ENCODE data around the gene SATL1. TPM values are rescaled to one million over a fixed set of nuclear protein-coding genes. Genes with fewer than 3 reads are reported as not detected.
"Not testable (repeated sequence)": the region's sequence is repeated elsewhere in the genome, so short reads cannot be mapped to it uniquely, and the experiment has no call there.

SATL1 gene
- total and polyA plus RNA-seq, 4 donors = 0.05 TPM; not detected in 3

GRCh38 chrX:85288992-85289723 lies 45.6 kb upstream of the SATL1 start:
- no peaks in the 10 kb centered on the region for H3K36me3 ChIP-seq (ENCODE audit: control insufficient read depth in 4 of 4, insufficient read depth in 3 of 4, low read depth in 1 of 4, low read length in 3 of 4)
- H3K9ac ChIP-seq (ENCODE audit: low read depth in 1 of 2, low read length in 2 of 2) = no peak overlapping the region
- H3K9me3 ChIP-seq (ENCODE audit: control insufficient read depth in 4 of 4, low read length in 3 of 4) = peaks cover 0 to 3% (median 0%) of the 10 kb centered on the region in 4 donors
- H3K4me3 ChIP-seq (ENCODE audit: low read depth in 1 of 3, low read length in 3 of 3) = no peak overlapping the region
- WGBS = 93% methylated on average over 7 of the region's 7 CpGs
- H3K4me1 ChIP-seq (ENCODE audit: control insufficient read depth in 4 of 4, insufficient read depth in 4 of 4, low read length in 3 of 4) = no peaks in the 10 kb centered on the region
- no peaks in the 10 kb centered on the region for H3K27me3 ChIP-seq (ENCODE audit: control insufficient read depth in 4 of 4, insufficient read depth in 4 of 4, low read length in 3 of 4)
- TF ChIP-seq JUND (IDR thresholded peaks at IDR 0.05) (no peak), ZBTB33 (IDR thresholded peaks at IDR 0.05) (no peak), FOXA1 (IDR thresholded peaks at IDR 0.05) (no peak), ATF3 (IDR thresholded peaks at IDR 0.05) (no peak), TAF1 (conservative IDR thresholded peaks at IDR 0.05) (no peak)
- DNase-seq (ENCODE audit: low spot score) = no peak
- no peak overlapping the region for H3K27ac ChIP-seq (ENCODE audit: low read depth in 1 of 2, low read length in 2 of 2)

GRCh38 chrX:85285286-85285685 lies 41.7 kb upstream of the SATL1 start:
- not testable (repeated sequence) for H3K27ac ChIP-seq (ENCODE audit: low read depth in 1 of 2, low read length in 2 of 2); H3K4me1 ChIP-seq (ENCODE audit: control insufficient read depth in 4 of 4, insufficient read depth in 4 of 4, low read length in 3 of 4); H3K27me3 ChIP-seq (ENCODE audit: control insufficient read depth in 4 of 4, insufficient read depth in 4 of 4, low read length in 3 of 4); H3K9me3 ChIP-seq (ENCODE audit: control insufficient read depth in 4 of 4, low read length in 3 of 4); H3K4me3 ChIP-seq (ENCODE audit: low read depth in 1 of 3, low read length in 3 of 3); DNase-seq (ENCODE audit: low spot score); H3K36me3 ChIP-seq (ENCODE audit: control insufficient read depth in 4 of 4, insufficient read depth in 3 of 4, low read depth in 1 of 4, low read length in 3 of 4); H3K9ac ChIP-seq (ENCODE audit: low read depth in 1 of 2, low read length in 2 of 2)
- WGBS = 75% methylated on average over 6 of the region's 6 CpGs

GRCh38 chrX:85244450-85245211 lies 1.1 kb upstream of the SATL1 start:
- Histone ChIP-seq H3K36me3 (ENCODE audit: control insufficient read depth in 4 of 4, insufficient read depth in 3 of 4, low read depth in 1 of 4, low read length in 3 of 4) (no peaks in the 10 kb centered on the region), H3K27me3 (ENCODE audit: control insufficient read depth in 4 of 4, insufficient read depth in 4 of 4, low read length in 3 of 4) (peaks cover 0 to 3% (median 0%) of the 10 kb centered on the region in 4 donors), H3K27ac (ENCODE audit: low read depth in 1 of 2, low read length in 2 of 2) (no peak overlapping the region), H3K4me3 (ENCODE audit: low read depth in 1 of 3, low read length in 3 of 3) (peak overlapping the region; percentile 42 to 76 (median 51)), H3K4me1 (ENCODE audit: control insufficient read depth in 4 of 4, insufficient read depth in 4 of 4, low read length in 3 of 4) (peaks cover 0 to 9% (median 4%) of the 10 kb centered on the region in 4 donors), H3K9me3 (ENCODE audit: control insufficient read depth in 4 of 4, low read length in 3 of 4) (no peaks in the 10 kb centered on the region), H3K9ac (ENCODE audit: low read depth in 1 of 2, low read length in 2 of 2) (peak overlapping the region in 1 of 2 donors; percentile 13)
- DNase-seq (ENCODE audit: low spot score) = peak; percentile 36
- WGBS = 2% methylated on average over 42 of the region's 42 CpGs
- TF ChIP-seq TAF1 (conservative IDR thresholded peaks at IDR 0.05) (no peak), CTCF (IDR thresholded peaks at IDR 0.05; ENCODE audit: low read depth, low read length, missing input control) (no peak), GABPA (IDR thresholded peaks at IDR 0.05 in 1 of 2, conservative IDR thresholded peaks at IDR 0.05 in 1 of 2) (no peak), FOXA1 (IDR thresholded peaks at IDR 0.05) (no peak), EGR1 (IDR thresholded peaks at IDR 0.05; ENCODE audit: low read depth in 2 of 2) (no peak), HNF4G (IDR thresholded peaks at IDR 0.05) (no peak), ATF3 (IDR thresholded peaks at IDR 0.05) (no peak), MAX (IDR thresholded peaks at IDR 0.05) (no peak), HNF4A (conservative IDR thresholded peaks at IDR 0.05) (no peak), RXRA (IDR thresholded peaks at IDR 0.05) (no peak), FOXA2 (IDR thresholded peaks at IDR 0.05) (no peak), NR2F2 (IDR thresholded peaks at IDR 0.05) (no peak), SP1 (IDR thresholded peaks at IDR 0.05) (no peak), JUND (IDR thresholded peaks at IDR 0.05) (no peak), RAD21 (IDR thresholded peaks at IDR 0.05) (no peak), YY1 (IDR thresholded peaks at IDR 0.05) (no peak), REST (IDR thresholded peaks at IDR 0.05) (no peak)

Data from liver (tissue), 9 donors.